ENCODE data around the gene RNU1-1. TPM values are rescaled to one million over a fixed set of nuclear protein-coding genes. Genes with fewer than 3 reads are reported as not detected.
"Not testable (repeated sequence)": the region's sequence is repeated elsewhere in the genome, so short reads cannot be mapped to it uniquely, and the experiment has no call there.

Gene RNU1-1
- total and polyA plus RNA-seq, 2 of the 8 experiments (the other 6 are each of a cell fraction or from before 2014, with no cell fraction given), result 145 to 1,303 TPM

DNA sequence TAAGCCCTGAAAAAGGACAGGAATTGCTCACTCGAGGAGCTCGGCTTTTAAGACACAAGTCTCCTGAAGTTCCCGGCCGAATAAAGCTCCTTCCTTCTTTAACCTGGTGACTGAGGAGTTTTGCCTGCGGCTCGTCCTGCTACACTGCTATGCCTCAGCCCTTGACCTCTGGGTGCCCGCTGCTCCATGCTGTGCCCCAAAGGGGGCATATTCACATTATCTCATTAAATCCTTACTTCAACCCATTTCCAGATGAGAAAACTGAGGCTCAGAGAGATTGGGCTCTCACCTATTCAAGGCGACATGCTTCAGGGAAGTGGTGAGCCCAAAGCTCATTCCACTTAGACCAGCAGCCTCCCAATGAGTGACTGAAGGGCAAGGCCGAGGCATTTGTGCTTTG lies 20.4 kb downstream of the RNU1-1 start:
- H2BK12ac ChIP-seq (ENCODE audit: low read depth, low read length); H4K5ac ChIP-seq (ENCODE audit: insufficient read length, low read depth, low read length); H3K79me2 ChIP-seq (ENCODE audit: control insufficient read depth in 1 of 2, insufficient read depth in 2 of 2, low read length in 2 of 2); H3K27me3 ChIP-seq (replicated peaks in 1 of 4; ENCODE audit: control insufficient read depth in 3 of 4, extremely low read depth in 1 of 4, insufficient read depth in 3 of 4, low read length in 3 of 4); H4K8ac ChIP-seq (ENCODE audit: extremely low read depth, insufficient read depth, low read length); H2BK20ac ChIP-seq (ENCODE audit: low read length); H3K27ac ChIP-seq (ENCODE audit: low read depth, low read length); H3K79me1 ChIP-seq (ENCODE audit: low read depth, low read length); H2AFZ ChIP-seq (ENCODE audit: low read length); H2AK5ac ChIP-seq (ENCODE audit: low read depth, low read length); H3K4me3 ChIP-seq (ENCODE audit: extremely low read depth in 1 of 4, insufficient read depth in 2 of 4, low read depth in 3 of 4, low read length in 4 of 4); H3K14ac ChIP-seq (ENCODE audit: insufficient read length); H3K18ac ChIP-seq (ENCODE audit: extremely low read depth, low read length); H2BK120ac ChIP-seq (replicated peaks; ENCODE audit: low read depth, low read length); FAIRE-seq; H3K23ac ChIP-seq (ENCODE audit: insufficient read length); H2BK5ac ChIP-seq (ENCODE audit: low read depth, low read length); H4K91ac ChIP-seq (replicated peaks; ENCODE audit: insufficient read length, low read length); H3K23me2 ChIP-seq (ENCODE audit: low read depth, low read length); H4K20me1 ChIP-seq (replicated peaks in 1 of 2; ENCODE audit: control insufficient read depth in 1 of 2, insufficient read depth in 2 of 2, low read length in 2 of 2); DNase-seq (ENCODE audit: low read depth in 1 of 2, low spot score in 2 of 2); H3K56ac ChIP-seq (replicated peaks; ENCODE audit: insufficient read length, low read depth, low read length); H2BK15ac ChIP-seq (ENCODE audit: low read length); H3K36me3 ChIP-seq (ENCODE audit: control insufficient read depth in 2 of 4, insufficient read depth in 4 of 4, low read length in 3 of 4); H3K4me2 ChIP-seq (ENCODE audit: insufficient read depth in 1 of 2, low read depth in 2 of 2, low read length in 2 of 2); H3K4ac ChIP-seq (replicated peaks; ENCODE audit: insufficient read length, low read depth, low read length); H3K9me3 ChIP-seq (ENCODE audit: insufficient read depth in 2 of 2, low read depth in 1 of 2, low read length in 1 of 2); H3K9ac ChIP-seq (replicated peaks in 1 of 4; ENCODE audit: extremely low read depth in 1 of 4, low read depth in 3 of 4, low read length in 3 of 4): not testable (repeated sequence)
- H3K4me1 ChIP-seq (replicated peaks in 1 of 4; ENCODE audit: control insufficient read depth in 3 of 4, insufficient read depth in 4 of 4, low read length in 3 of 4), result peaks cover 0 to 11% (median 4%) of the 10 kb centered on the region in 4 experiments; a peak in 5 of 7 replicates
- WGBS, 2 experiments (ENCODE audit: extremely low coverage in 1 of 2, insufficient coverage in 1 of 2, insufficient read length in 1 of 2, insufficient replicate concordance in 2 of 2, low coverage in 1 of 2, low lambda C conversion rate in 2 of 2, missing lambda C conversion rate in 1 of 2), result 76% methylated on average over 9 of the region's 9 CpGs; no CpG with 5 or more reads in 1 of the 2 experiments
- ChIA-PET CTCF (ENCODE audit: partially characterized antibody) (interaction anchor here (1.4 to 2.5 kb wide), 2 partner anchors 128 to 131 kb away, joined by 3 to 8 read pairs; no protein-coding TSS in a partner anchor), POLR2A (ENCODE audit: partially characterized antibody) (interaction anchor here (1.1 to 1.2 kb wide), 2 partner anchors 10 to 53 kb away, joined by 3 to 4 read pairs; partner anchors contain the start of gene NECAP2)
- TF ChIP-seq KDM1A (IDR thresholded peaks at IDR 0.05; ENCODE audit: borderline replicate concordance, low read length), result peak; percentile 24; the same call in 1 of the 2 replicates

Data from H1 (cell line).